BLaER1 (cell line): ENCODE measurements around the gene ATP11A.
A peak's percentile ranks its signal among the peaks of the same experiment; 100 is the strongest.
"Not testable (repeated sequence)": the region's sequence is repeated elsewhere in the genome, so short reads cannot be mapped to it uniquely, and the experiment has no call there.

Experiments
- H3K27ac ChIP-seq: shearing (Covaris generic); formaldehyde crosslinking; 2 replicates; pipeline ENCODE4 v1.8.1; 2022
- H3K27me3 ChIP-seq: shearing (Covaris generic); formaldehyde crosslinking; 2 replicates; pipeline ENCODE4 v1.8.1; 2022
- H3K36me3 ChIP-seq: shearing (Covaris generic); formaldehyde crosslinking; 2 replicates; pipeline ENCODE4 v1.8.1; 2022
- H3K4me1 ChIP-seq: shearing (Covaris generic); formaldehyde crosslinking; 2 replicates; pipeline ENCODE4 v1.8.1; 2022
- H3K4me2 ChIP-seq: shearing (Covaris generic); formaldehyde crosslinking; 2 replicates; pipeline ENCODE4 v1.8.1; 2022
- H3K4me3 ChIP-seq: shearing (Covaris generic); formaldehyde crosslinking; 2 replicates; pipeline ENCODE4 v1.8.1; 2022
- H3K9ac ChIP-seq: shearing (Covaris generic); formaldehyde crosslinking; 2 replicates; pipeline ENCODE4 v1.8.1; 2022
- H3K9me3 ChIP-seq: shearing (Covaris generic); formaldehyde crosslinking; 2 replicates; pipeline ENCODE4 v1.8.1; 2022
- H4K20me1 ChIP-seq: shearing (Covaris generic); formaldehyde crosslinking; 2 replicates; pipeline ENCODE4 v1.8.1; 2022
- Cebpa-rat ChIP-seq: shearing (Covaris generic); IDR thresholded peaks from 2 replicates; pipeline ENCODE4 v1.8.1; 2022

Gene ATP11A

GRCh38 chr13:112857914-112858490 lies 168.2 kb downstream of the ATP11A start:
- H3K9me3 ChIP-seq = no peaks in the 10 kb centered on the region
- no peak overlapping the region for H3K4me2 ChIP-seq
- no peak overlapping the region for H3K9ac ChIP-seq
- TF ChIP-seq Cebpa-rat = no peak
- no peaks in the 10 kb centered on the region for H3K27me3 ChIP-seq
- H3K27ac ChIP-seq = no peak overlapping the region
- peaks cover 18% of the 10 kb centered on the region for H4K20me1 ChIP-seq
- H3K36me3 ChIP-seq = peaks cover 74% of the 10 kb centered on the region
- H3K4me3 ChIP-seq = no peak overlapping the region
- peaks cover 29% of the 10 kb centered on the region for H3K4me1 ChIP-seq

- H3K9me3 ChIP-seq = no peaks in the 10 kb centered on the region
- H3K9ac ChIP-seq = peak overlapping the region; percentile 32; the same call in 1 of the 2 replicates
- H3K27ac ChIP-seq = peak overlapping the region; percentile 74
- H3K27me3 ChIP-seq = no peaks in the 10 kb centered on the region
- peaks cover 29% of the 10 kb centered on the region for H3K4me1 ChIP-seq
- H3K36me3 ChIP-seq = peaks cover 61% of the 10 kb centered on the region
- H3K4me3 ChIP-seq = 0 out of 2 replicates have a peak overlapping the region, but pooled peaks have one; percentile 24
- peak overlapping the region; percentile 82 for H3K4me2 ChIP-seq
- H4K20me1 ChIP-seq = peaks cover 18% of the 10 kb centered on the region
- TF ChIP-seq Cebpa-rat = no peak
Measured at GRCh38 chr13:112859128-112859816, 169.4 kb downstream of the ATP11A start.

- Histone ChIP-seq H4K20me1 (peaks cover 18% of the 10 kb centered on the region), H3K9ac (peak overlapping the region; percentile 32), H3K4me1 (peaks cover 29% of the 10 kb centered on the region), H3K4me3 (0 out of 2 replicates have a peak overlapping the region, but pooled peaks have one; percentile 24), H3K27me3 (no peaks in the 10 kb centered on the region), H3K9me3 (no peaks in the 10 kb centered on the region), H3K27ac (peak overlapping the region; percentile 74), H3K4me2 (peak overlapping the region; percentile 82), H3K36me3 (peaks cover 58% of the 10 kb centered on the region)
- no peak for TF ChIP-seq Cebpa-rat
Measured at GRCh38 chr13:112859817-112860190, 170.0 kb downstream of the ATP11A start.

- Histone ChIP-seq H3K27me3 (no peaks in the 10 kb centered on the region), H3K36me3 (peaks cover 50% of the 10 kb centered on the region)
Measured at GRCh38 chr13:112861876-112862615, 172.2 kb downstream of the ATP11A start.

GRCh38 chr13:112863356-112863755 lies 173.5 kb downstream of the ATP11A start:
- Histone ChIP-seq H4K20me1 (peaks cover 24% of the 10 kb centered on the region), H3K4me1 (peaks cover 29% of the 10 kb centered on the region), H3K36me3 (peaks cover 55% of the 10 kb centered on the region)
- H3K9me3 ChIP-seq, H3K4me2 ChIP-seq, H3K4me3 ChIP-seq, H3K27me3 ChIP-seq, H3K9ac ChIP-seq, H3K27ac ChIP-seq: not testable (repeated sequence)

More at GRCh38 chr13:112861876-112862615, 172.2 kb downstream of the ATP11A start:
- no peak overlapping the region for H3K4me3 ChIP-seq
- no peaks in the 10 kb centered on the region for H3K9me3 ChIP-seq
- H3K4me2 ChIP-seq = no peak overlapping the region
- no peak for TF ChIP-seq Cebpa-rat
- H3K4me1 ChIP-seq = peaks cover 29% of the 10 kb centered on the region
- no peak overlapping the region for H3K9ac ChIP-seq
- peaks cover 20% of the 10 kb centered on the region for H4K20me1 ChIP-seq
- H3K27ac ChIP-seq = no peak overlapping the region

GRCh38 chr13:112865478-112865877 lies 175.6 kb downstream of the ATP11A start:
- Histone ChIP-seq H3K36me3 (peaks cover 55% of the 10 kb centered on the region), H3K4me1 (peaks cover 23% of the 10 kb centered on the region), H4K20me1 (peaks cover 23% of the 10 kb centered on the region)
- not testable (repeated sequence) for H3K9ac ChIP-seq, H3K27ac ChIP-seq, H3K9me3 ChIP-seq, H3K4me3 ChIP-seq, H3K27me3 ChIP-seq, H3K4me2 ChIP-seq

- H3K27me3 ChIP-seq = peaks cover 12% of the 10 kb centered on the region; the same call in 1 of the 2 replicates
- H3K9me3 ChIP-seq = no peaks in the 10 kb centered on the region
- no peak for TF ChIP-seq Cebpa-rat
- no peak overlapping the region for H3K9ac ChIP-seq
- peaks cover 48% of the 10 kb centered on the region for H3K36me3 ChIP-seq
- peaks cover 31% of the 10 kb centered on the region for H3K4me1 ChIP-seq
- peaks cover 33% of the 10 kb centered on the region for H4K20me1 ChIP-seq
- H3K27ac ChIP-seq = no peak overlapping the region
- no peak overlapping the region for H3K4me2 ChIP-seq
- H3K4me3 ChIP-seq = no peak overlapping the region
Measured at GRCh38 chr13:112867301-112867711, 177.5 kb downstream of the ATP11A start.

GRCh38 chr13:112868308-112868707 lies 178.5 kb downstream of the ATP11A start:
- Histone ChIP-seq H3K27me3 (peaks cover 12% of the 10 kb centered on the region; the same call in 1 of the 2 replicates), H4K20me1 (peaks cover 43% of the 10 kb centered on the region), H3K9ac (no peak overlapping the region), H3K4me3 (no peak overlapping the region), H3K4me1 (peaks cover 41% of the 10 kb centered on the region), H3K4me2 (no peak overlapping the region), H3K27ac (no peak overlapping the region), H3K36me3 (peaks cover 41% of the 10 kb centered on the region), H3K9me3 (no peaks in the 10 kb centered on the region)
- TF ChIP-seq Cebpa-rat = no peak

GRCh38 chr13:112869202-112870050 lies 179.6 kb downstream of the ATP11A start:
- Histone ChIP-seq H3K9me3 (no peaks in the 10 kb centered on the region), H3K36me3 (peaks cover 41% of the 10 kb centered on the region), H3K9ac (0 out of 2 replicates have a peak overlapping the region, but pooled peaks have one; percentile 10), H3K4me2 (peak overlapping the region; percentile 31; the same call in 1 of the 2 replicates), H3K27ac (no peak overlapping the region), H3K4me1 (peaks cover 52% of the 10 kb centered on the region), H3K27me3 (peaks cover 12% of the 10 kb centered on the region; the same call in 1 of the 2 replicates), H3K4me3 (no peak overlapping the region), H4K20me1 (peaks cover 55% of the 10 kb centered on the region)
- TF ChIP-seq Cebpa-rat = no peak
